IPS DF 19.7 (cell line): ENCODE results near the gene ACACB.
A peak's percentile ranks its signal among the peaks of the same experiment; 100 is the strongest.
"Not testable (repeated sequence)": the region's sequence is repeated elsewhere in the genome, so short reads cannot be mapped to it uniquely, and the experiment has no call there.

Experiments used
- DNase-seq: peaks from one replicate; pipeline ENCODE4 v3.0.0-alpha.2; 2013; ENCODE audit warnings: low read depth, low spot score

The ACACB gene

DNA sequence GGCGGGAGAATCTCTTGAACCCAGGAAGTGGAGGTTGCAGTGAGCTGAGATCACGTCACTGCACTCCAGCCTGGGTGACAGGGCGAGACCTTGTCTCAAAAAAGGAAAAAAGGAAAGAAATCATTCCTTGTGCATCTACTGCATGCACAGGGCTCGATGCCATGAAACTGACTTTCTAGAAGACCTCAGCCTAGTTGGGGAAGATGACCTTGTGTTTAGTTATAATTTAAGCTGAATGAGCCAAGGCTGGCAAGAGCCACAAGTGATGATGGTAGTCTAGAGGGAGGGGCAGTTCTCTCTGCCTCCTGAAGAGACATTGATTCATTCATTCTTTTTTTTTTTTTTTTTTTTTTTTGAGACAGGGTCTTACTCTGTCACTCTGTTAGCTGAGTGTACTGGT, 24.2 kb downstream of the ACACB start:
- no peak for DNase-seq

DNA sequence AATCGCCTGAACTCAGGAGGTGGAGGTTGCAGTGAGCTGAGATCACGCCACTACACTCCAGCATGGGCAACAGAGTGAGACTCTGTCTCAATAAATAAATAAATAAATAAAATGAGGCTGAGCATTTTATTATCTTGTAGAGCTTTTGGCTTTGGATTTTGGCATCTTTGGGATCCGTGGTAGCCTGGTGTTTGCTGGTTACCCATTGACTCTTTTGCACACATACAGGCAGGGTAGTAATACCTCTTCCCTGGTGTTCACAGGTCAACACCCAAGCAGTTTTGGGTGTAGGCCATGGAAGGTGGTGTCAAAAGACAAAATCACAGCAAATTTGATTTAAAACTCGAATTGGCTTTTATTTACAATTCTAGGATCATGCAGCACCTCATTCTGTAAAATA, 27.8 kb downstream of the ACACB start:
- DNase-seq, result no peak

DNA sequence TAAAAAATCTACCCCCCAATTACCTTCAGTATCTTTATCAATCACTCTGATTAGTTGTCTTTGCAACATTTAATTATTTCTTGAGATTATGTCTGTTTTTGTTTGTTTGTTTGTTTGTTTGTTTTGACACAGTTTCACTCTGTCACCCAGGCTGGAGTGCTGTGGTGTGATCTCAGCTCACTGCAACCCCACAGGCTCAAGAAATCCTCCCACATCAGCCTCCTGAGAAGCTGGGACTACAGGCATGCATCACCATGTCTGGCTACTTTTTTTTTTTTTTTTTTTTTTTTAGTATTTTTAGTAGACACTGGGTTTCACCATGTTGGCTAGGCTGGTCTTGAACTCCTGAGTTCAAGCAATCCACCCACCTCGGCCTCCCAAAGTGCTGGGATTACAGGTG, 30.7 kb downstream of the ACACB start:
- DNase-seq, result not testable (repeated sequence)

DNA sequence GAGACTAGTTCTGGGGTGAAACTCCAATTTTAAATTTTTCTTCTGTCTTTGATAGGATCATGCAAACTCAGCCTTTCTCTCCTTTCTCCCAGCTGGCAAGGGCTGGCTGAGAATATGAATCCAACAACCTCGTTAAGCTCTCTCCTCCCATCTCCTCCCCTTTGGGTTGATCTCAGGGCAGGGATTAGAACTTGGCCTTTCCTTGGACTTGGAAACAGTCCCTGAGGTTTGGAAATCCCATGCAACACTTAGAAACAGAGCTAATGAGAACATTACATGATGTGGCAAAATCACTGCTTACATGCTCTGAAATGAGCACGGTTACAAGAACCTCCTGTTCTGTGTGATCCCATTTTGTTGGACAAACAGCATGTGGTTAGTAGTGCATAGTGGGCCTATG, 31.6 kb downstream of the ACACB start:
- no peak for DNase-seq

DNA sequence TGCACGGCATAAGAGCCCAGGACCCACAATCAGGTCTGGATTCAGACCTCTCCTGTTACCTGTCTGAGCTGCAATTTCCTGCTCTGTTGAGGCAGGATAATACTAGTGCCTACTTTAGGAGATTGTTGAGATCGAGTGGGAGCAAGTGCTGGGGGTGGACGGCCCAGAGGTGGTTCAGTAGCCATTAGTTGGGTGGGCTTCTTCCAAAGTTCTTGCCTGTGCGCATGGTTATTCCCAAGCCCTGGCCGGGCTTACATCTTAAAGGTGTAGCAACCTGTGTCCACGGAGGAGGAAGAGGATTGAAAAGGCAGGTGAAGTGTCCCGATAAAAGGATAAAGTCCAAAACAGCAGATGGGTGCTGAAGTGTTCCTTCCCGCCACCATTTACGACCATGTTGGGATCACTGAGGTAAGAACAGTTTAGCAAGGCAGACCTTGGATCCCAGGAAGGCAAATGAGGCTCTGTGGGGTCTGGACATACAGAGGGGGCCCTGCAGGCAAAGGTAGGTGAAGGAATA, 33.8 kb downstream of the ACACB start:
- DNase-seq, result no peak

DNA sequence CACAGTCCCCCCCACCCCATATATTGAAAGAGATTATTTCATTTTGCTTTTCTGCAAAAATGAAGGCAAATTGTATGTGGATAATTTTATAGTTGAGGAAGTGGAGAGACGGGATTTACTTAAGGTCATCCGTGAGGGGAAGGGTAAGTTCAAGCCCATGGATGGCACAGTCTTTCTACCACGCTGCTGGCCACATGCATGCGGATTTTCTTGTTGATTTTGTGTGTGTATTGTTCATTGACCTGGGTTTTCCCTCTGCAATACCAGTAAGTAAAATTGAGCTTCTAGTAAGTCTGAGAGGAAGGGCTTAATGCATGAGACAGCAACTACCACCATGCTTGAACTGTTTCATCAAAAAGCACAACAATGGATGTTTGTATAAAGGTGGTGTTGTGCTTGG, 35.1 kb downstream of the ACACB start:
- no peak for DNase-seq

DNA sequence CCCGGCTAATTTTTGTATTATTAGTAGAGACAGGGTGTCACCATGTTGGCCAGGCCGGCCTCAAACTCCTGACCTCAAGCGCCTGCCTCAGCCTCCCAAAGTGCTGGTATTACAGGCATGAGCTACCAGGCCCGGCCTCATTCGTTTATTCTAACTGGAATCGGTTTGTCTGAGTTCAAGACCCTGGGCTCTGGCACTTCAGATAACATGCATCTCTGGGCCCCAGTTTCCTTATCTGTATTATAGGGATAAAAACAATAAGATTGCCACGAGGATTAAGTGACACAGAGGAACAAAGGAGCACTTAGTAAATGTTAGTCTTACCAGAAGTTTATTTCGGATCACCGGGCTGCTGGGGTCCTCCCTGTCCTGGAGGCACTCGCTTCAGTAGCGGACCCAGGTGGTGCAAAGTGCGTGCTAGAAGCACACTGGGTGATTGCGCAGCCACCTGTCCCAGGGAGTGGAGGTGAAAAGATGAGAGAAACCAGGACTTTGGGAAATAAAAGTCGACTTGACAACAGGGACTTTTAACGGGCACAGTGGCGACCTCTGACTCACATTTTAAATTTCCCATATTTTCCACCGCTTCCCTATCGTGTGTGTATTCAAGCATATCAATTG, 37.5 kb downstream of the ACACB start:
- no peak for DNase-seq

DNA sequence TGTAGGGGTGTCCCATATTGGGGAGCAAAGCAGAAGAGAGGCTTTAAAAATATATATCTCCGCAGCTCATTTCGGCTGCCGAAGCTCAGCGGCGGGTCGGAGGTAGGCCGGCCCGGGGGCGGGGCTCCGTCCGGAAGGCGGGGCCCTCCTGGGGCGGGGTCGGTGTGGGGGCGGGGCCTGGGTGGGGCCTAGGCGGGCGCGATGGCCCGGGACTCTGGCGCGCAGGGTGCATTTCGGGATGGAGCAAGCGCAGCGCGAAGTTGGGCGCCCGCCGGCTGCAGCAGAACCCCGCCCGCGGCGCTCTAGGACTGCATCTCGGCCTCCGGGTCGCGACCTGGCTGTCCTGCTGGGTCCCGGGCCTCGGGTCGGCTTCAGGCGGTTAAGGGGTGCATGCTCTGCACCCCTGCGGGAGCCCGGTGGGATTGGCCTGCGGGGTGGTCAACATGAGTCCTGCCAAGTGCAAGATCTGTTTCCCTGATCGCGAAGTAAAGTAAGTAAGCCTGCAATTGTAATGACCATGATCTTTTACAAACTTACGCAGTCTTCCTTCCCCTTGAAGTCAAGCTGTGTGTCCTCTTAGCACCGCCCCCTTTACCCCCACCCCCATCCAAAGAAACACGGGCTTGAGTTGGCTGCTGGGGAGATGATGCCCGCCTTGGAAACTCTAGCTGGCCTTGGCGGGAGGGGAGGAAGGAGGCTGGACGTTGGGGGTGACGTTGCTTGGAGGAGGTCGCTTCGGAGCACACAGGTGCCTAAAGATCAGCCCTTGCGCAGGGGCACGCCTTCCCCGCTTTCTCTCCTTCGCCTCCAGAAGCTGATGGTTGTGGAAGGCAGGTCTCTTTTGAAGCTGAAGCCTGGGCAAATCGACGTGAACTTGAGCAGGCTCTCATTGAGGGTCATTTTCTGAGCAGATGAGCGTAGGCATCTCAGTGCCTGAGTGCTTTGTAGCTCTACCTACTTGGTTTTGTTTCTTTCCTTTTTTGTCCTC, 38.4 kb downstream of the ACACB start:
- peak; percentile 90 for DNase-seq

DNA sequence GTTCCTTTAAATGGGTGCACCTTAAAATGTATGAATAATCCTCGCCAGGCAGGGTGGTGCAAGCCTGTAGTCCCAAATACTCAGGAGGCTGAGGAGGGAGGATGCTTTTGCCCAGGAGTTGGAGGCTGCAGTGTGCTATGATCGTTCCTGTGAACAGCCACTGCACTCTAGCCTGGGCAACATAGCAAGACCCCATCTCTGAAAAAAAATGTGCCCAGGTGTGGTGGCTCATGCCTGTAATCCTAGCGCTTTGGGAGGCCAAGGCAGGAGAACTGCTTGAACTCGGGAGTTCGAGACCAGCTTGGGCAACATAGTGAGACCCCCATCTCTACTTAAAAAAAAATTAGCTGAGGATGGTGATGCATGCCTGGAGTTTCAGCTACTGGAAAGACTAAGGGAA, 39.6 kb downstream of the ACACB start:
- no peak for DNase-seq

DNA sequence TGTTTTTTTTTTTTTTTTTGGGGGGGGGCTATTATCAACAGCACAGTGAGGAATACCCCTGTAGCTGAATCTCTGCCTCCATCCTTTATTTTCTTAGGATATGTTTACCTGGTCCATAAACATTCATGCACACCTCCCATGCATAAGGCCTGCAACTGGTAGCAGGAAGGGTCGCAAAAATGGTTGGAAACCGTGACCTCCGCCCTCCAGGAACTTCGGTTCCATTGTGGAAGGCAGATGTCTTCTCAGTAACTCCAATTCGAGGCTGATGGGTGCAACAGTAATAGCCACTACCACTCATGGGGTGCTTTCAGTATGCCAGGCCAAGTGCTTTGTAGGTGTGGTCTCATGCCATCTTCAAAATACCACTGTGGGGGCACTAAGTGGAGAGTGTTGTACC, 40.2 kb downstream of the ACACB start:
- no peak for DNase-seq

DNA sequence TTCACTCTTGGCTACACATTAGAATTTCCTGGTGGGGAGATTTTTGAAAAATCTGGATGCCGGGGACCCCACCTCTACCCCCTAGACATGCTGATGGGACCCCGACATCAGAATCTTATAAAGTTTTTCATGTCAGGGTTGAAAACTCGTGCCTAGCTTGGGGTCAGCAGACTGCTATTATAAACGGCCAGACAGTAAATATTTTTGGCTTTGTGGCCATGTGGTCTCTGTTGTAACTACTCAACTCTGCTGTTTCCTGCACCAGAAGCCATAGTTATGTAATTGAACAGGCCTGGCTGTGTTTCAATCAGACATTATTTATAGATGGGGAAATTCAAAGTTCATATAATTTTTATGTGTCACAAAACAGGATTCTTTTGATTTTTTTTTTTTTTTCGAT, 41.6 kb downstream of the ACACB start:
- DNase-seq, result no peak

DNA sequence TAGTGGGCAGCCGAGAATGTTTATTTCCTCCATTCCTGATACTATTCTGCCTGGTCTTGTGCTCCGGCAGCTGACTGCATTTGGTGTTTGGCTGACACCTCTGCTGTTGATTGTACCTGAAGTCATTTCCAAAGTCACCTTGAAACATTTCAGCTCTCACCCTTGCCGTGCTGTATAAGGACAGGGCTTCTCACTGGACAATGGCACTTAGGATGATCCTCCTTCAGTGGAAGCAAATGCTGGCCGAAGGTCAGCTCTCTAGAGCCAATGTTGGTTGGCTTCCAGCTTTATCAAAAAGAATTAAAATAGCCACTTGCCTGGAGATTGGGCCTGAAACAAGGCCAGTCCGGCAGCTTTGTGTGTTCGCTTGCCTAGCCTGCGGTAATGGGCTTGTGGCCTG, 44.0 kb downstream of the ACACB start:
- DNase-seq, result no peak

DNA sequence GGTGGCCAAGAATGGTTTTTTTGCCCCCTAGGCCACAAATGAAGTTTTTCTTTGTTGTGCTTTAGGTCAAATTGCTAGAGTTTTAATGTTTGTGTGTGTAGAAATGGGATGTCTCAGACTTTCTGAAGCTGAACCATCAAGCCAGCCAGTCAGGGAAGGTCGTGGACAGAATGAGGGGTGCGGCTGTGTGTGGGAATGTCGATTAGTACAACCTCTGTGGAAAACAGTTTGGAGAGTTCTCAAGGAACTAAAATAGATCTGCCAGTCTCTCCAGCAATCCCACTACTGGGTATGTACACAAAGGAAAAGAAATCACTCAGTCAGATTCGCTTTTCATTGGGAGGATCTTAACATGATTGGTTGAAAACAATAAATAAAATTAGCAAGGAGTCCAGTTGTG, 44.5 kb downstream of the ACACB start:
- DNase-seq, result no peak

DNA sequence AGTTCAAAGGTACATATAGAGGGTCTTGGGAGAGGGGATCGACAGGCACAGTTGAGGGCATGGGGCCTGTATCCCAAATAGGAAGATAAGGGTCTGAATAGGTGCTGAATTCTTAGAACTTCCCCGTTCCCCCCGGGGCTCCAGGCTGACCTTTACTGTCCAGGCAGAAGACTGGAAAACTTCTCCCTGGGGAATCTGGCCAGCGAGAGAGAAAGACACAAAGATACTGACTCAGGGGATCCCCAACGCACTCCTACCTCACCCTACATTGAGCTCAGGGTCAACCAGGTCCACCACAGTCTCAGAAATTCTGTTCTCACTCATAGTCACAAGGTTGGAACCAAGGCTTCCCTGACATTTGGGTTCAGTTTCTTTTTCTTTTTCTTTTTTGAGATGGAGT, 46.2 kb downstream of the ACACB start:
- no peak for DNase-seq

DNA sequence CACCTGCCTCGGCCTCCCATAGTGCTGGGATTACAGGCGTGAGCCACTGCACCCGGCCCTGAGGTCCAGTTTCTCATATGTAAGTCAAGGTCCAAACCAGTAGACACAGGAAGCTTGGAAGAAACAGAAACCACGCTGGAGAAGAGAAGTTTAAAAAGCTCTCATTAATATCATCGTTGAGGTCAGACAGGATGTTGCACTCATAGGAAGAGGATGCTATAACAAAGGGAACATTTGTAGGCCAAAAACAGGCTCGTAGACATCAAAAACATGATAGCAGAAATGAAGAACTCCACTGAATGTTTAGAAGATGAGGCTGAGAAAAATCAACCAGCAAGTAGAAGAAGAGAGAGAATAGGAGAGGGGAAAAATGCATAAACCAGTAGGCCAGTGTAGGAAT, 46.8 kb downstream of the ACACB start:
- DNase-seq, result no peak

DNA sequence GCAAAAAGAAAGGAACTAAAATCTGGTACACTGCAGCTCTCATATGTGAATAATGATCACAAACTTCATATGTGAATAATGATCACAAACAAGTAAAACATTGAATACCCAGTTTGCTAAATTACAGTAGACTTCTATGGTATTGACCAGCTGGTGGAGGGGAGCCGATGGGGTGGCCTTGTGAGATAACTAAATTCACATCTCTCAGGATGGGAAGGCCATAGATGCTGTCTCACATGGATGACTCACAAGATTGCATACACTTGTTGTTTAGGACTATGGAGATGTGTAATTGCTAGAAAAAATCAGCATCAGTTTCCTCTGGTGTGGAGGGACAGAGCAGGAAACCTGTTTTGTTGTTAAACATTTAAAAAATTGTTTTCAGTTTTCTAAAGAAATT, 49.2 kb downstream of the ACACB start:
- DNase-seq, result no peak

DNA sequence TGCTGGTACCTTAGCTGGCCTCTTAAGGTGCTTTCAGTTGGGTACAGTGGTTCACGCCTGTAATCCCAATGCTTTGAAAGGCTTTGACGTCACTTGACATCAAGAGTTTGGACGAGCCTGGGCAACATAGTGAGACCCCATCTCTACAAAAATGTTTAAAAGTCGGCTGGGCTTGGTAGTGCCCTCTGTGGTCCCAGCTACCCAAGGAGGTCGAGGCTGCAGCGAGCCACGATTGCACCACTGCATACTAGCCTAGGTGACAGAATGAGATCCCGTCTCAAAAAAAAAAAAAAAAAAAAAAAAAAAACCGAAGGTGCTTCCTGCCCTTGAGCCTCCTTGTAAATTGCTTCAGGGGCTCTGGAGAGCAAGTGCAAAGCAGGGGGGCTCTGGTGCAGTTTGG, 50.0 kb downstream of the ACACB start:
- DNase-seq, result no peak

DNA sequence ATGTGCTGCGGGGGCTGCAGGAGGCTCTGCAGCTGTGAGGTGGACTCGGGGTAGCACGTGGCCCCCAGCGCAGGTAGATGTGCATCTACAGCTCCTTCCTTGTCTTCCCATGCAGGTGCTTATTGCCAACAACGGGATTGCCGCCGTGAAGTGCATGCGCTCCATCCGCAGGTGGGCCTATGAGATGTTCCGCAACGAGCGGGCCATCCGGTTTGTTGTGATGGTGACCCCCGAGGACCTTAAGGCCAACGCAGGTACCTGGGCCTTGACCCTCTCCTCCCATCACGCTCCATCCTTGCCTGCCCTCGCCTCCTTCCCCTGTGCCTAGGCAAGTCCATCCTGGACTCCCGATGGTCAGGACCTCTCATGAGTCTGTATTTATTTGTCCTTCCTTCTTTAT, 51.4 kb downstream of the ACACB start:
- DNase-seq, result no peak

DNA sequence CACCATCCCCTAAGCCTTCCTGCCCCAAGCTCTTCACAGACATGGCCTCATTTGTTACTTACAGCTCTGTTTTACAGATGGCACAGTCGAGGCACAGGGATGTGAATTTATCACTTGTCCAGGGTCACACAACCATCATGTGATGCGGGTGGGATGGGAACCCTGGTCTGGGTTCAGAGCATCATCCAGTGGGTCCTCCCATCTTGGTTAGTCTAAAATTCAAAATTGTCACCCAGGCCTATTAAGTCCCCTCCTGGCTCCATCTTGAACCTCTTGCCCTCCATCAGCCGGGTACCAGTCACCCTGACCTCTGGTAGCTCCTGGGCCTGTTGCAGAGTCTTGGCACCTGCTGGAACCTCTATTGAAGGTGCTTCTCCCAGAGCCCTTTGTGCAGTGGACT, 52.9 kb downstream of the ACACB start:
- no peak for DNase-seq

DNA sequence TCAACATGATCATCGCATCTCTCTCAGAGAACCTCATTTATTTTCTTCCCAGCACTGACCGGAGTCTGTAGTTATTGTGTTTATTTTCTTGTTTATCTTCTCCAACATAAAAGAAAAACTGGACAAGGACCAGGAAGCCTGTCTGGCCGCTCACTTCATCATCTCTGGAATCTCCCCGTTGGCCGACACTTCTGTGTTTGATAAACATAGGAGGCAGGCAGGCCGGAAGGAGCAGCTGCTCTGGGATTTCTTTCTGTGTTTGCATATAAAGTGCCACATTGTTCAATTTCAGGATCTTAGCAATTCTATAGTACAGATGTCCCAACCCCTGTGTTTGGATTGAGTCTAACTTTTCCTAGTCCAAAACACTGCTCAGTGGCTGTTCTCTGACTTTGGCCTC, 53.3 kb downstream of the ACACB start:
- DNase-seq, result no peak

DNA sequence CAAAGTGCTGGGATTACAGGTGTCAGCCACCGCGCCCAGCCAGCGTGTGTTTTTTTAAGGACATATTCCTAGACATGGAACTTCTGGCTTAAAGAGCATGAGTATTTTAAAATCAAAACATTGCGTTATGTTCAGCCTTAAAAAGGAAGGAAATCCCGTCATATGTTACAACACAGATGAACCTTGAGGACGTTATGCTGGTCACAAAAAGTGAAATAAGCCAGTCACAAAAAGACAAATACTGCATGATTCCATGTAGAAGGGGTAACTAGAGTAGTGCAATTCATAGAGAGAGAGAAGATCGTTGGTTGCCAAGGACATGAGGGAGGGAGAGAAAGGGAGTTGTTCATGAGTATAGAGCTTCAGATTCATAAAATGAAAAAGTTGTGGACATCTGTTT, 53.9 kb downstream of the ACACB start:
- no peak for DNase-seq

DNA sequence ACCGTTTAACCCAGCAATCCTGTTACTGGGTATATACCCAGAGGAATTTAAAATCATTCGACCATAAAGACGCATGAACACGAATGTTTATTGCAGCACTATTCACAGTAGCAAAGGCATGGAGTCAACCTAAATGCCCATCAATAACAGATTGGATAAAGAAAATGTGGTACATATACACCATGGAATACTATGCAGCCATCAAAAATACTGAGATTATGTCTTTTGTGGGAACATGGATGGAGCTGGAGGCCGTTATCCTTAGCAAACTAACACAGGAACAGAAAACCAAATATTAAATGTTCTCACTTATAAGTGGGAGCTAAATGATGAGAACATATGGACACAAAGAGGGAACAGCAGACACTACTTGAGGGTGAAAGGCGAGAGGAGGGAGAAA, 56.4 kb downstream of the ACACB start:
- DNase-seq, result not testable (repeated sequence)
